GM18505 (cell line): ENCODE results near the gene FRAS1.
"Not testable (repeated sequence)": the region's sequence is repeated elsewhere in the genome, so short reads cannot be mapped to it uniquely, and the experiment has no call there.

Experiments used
- ATAC-seq: cut with Tn5 transposase; IDR thresholded peaks from one replicate; pipeline ENCODE4 v1.9.1; 2021; ENCODE audit not compliant: unreplicated experiment
- POLR2A ChIP-seq: IDR thresholded peaks from 4 replicates; pipeline ENCODE4 v1.6.1; 2011; ENCODE audit warnings: borderline replicate concordance; ENCODE audit not compliant: insufficient read depth, insufficient read length; ENCODE audit errors: extremely low read depth

Gene FRAS1

GRCh38 chr4:78162821-78163220, 105.7 kb downstream of the FRAS1 start:
- no peak for TF ChIP-seq POLR2A
- no peak for ATAC-seq

GRCh38 chr4:78165758-78166157, 108.6 kb downstream of the FRAS1 start:
- TF ChIP-seq POLR2A, result no peak
- no peak for ATAC-seq

- no peak for ATAC-seq
- TF ChIP-seq POLR2A, result no peak
These were observed 109.5 kb downstream of the FRAS1 start for GRCh38 chr4:78166622-78167021.

- no peak for TF ChIP-seq POLR2A
- no peak for ATAC-seq
These were observed 110.4 kb downstream of the FRAS1 start for GRCh38 chr4:78167510-78167909.

GRCh38 chr4:78168029-78168428, 110.9 kb downstream of the FRAS1 start:
- ATAC-seq, result no peak
- no peak for TF ChIP-seq POLR2A

- no peak for TF ChIP-seq POLR2A
- no peak for ATAC-seq
These were observed 112.6 kb downstream of the FRAS1 start for GRCh38 chr4:78169728-78170127.

GRCh38 chr4:78171482-78171881, 114.4 kb downstream of the FRAS1 start:
- no peak for TF ChIP-seq POLR2A
- ATAC-seq, result no peak

- no peak for TF ChIP-seq POLR2A
- ATAC-seq, result no peak
These were observed 117.8 kb downstream of the FRAS1 start for GRCh38 chr4:78174891-78175290.

GRCh38 chr4:78179196-78179595, 122.1 kb downstream of the FRAS1 start:
- no peak for TF ChIP-seq POLR2A
- ATAC-seq, result no peak

GRCh38 chr4:78181681-78182234, 124.6 kb downstream of the FRAS1 start:
- ATAC-seq, result not testable (repeated sequence)

- TF ChIP-seq POLR2A, result no peak
- ATAC-seq, result no peak
These were observed 127.5 kb downstream of the FRAS1 start for GRCh38 chr4:78184584-78184983.

GRCh38 chr4:78185117-78185516, 128.0 kb downstream of the FRAS1 start:
- no peak for TF ChIP-seq POLR2A
- ATAC-seq, result no peak

GRCh38 chr4:78186597-78187543, 129.7 kb downstream of the FRAS1 start:
- no peak for ATAC-seq
- no peak for TF ChIP-seq POLR2A

GRCh38 chr4:78190068-78190467, 132.9 kb downstream of the FRAS1 start:
- ATAC-seq, result no peak
- no peak for TF ChIP-seq POLR2A
